SK-N-SH (cell line): Measurements from ENCODE around the gene THUMPD2. TPM values are rescaled to one million over a fixed set of nuclear protein-coding genes. Genes with fewer than 3 reads are reported as not detected.

ENCODE experiments used
- CTCF ChIA-PET: fragments of 300-600, 350-600 bp; formaldehyde crosslinking; extraction: SDS; loops from one replicate; lab custom pipeline; 2021; lab: Yijun Ruan, JAX
- POLR2A ChIA-PET: fragments of 350-600 bp; sonication (Branson Sonifier 250); formaldehyde crosslinking; extraction: SDS; loops from one replicate; lab custom pipeline; 2020; ENCODE audit warnings: antibody characterized with exemption, inconsistent platforms; lab: Yijun Ruan, JAX
- DNase-seq: peaks from one replicate; pipeline ENCODE4 v3.0.0; 2012
- H2AFZ ChIP-seq: fragments of 200-600 bp; sonication (generic); 2 replicates; pipeline ENCODE4 v1.8.1; 2016; ENCODE audit warnings: antibody characterized with exemption, mild to moderate bottlenecking, low read depth
- H3F3A ChIP-seq: fragments of 200-600 bp; sonication (generic); replicated peaks from 2 replicates; pipeline ENCODE3; 2016; ENCODE audit warnings: antibody characterized with exemption, mild to moderate bottlenecking; ENCODE audit not compliant: insufficient read depth
- H3K27ac ChIP-seq, 2 experiments: fragments of 200-500 bp in 1 of 2; fragments of 200-600 bp in 1 of 2; sonication (Bioruptor generic) in 1 of 2; sonication (generic), shearing (Covaris generic) in 1 of 2; 2 replicates each; pipeline versions ENCODE4 v1.5.1 to v1.6.1; 2014 to 2016; ENCODE audit warnings: low read depth in 2 of 2, inconsistent platforms in 1 of 2, low read length in 1 of 2, mild to moderate bottlenecking in 1 of 2, mixed read lengths in 1 of 2
- H3K27me3 ChIP-seq: fragments of 200-600 bp; sonication (generic), shearing (Covaris generic); 2 replicates; pipeline ENCODE4 v1.6.1; 2016; ENCODE audit warnings: mixed run types; ENCODE audit not compliant: insufficient read depth
- H3K36me3 ChIP-seq, 2 experiments: fragments of 200-500 bp in 1 of 2; fragments of 200-600 bp in 1 of 2; sonication (Bioruptor generic) in 1 of 2; sonication (generic) in 1 of 2; replicated peaks in 1 of 2; 2 replicates each; pipeline versions ENCODE3 to v1.5.1; 2014 to 2016; ENCODE audit warnings: low read length in 1 of 2, mild to moderate bottlenecking in 1 of 2; ENCODE audit not compliant: insufficient read depth in 2 of 2, control insufficient read depth in 1 of 2
- H3K4me1 ChIP-seq, 2 experiments: fragments of 200-500 bp in 1 of 2; fragments of 200-600 bp in 1 of 2; sonication (Bioruptor generic) in 1 of 2; sonication (generic), shearing (Covaris generic) in 1 of 2; 2 replicates each; pipeline versions ENCODE4 v1.5.1 to v1.6.1; 2014 to 2016; ENCODE audit warnings: low read depth in 1 of 2, low read length in 1 of 2, mixed run types in 1 of 2; ENCODE audit not compliant: insufficient read depth in 2 of 2, control insufficient read depth in 1 of 2
- H3K4me2 ChIP-seq: fragments of 200-600 bp; sonication (generic), shearing (Covaris generic); 2 replicates; pipeline ENCODE4 v1.6.1; 2017; ENCODE audit warnings: mixed run types
- H3K4me3 ChIP-seq, 2 experiments: fragments of 200-500 bp in 1 of 2; fragments of 200-600 bp in 1 of 2; sonication (Bioruptor generic) in 1 of 2; sonication (generic), shearing (Covaris generic) in 1 of 2; 2 replicates each; pipeline versions ENCODE4 v1.5.1 to v1.8.1; 2014 to 2016; ENCODE audit warnings: low read depth in 2 of 2, inconsistent platforms in 1 of 2, low read length in 1 of 2, mild to moderate bottlenecking in 1 of 2, mixed read lengths in 1 of 2, moderate library complexity in 1 of 2
- H3K79me2 ChIP-seq: fragments of 200-600 bp; sonication (generic); 2 replicates; pipeline ENCODE4 v1.8.1; 2017; ENCODE audit warnings: mild to moderate bottlenecking; ENCODE audit not compliant: insufficient read depth
- H3K9ac ChIP-seq: fragments of 200-600 bp; sonication (generic); 2 replicates; pipeline ENCODE4 v1.6.1; 2017; ENCODE audit warnings: mixed run types
- H3K9me2 ChIP-seq: fragments of 200-600 bp; sonication (generic); 2 replicates; pipeline ENCODE4 v1.6.1; 2017; ENCODE audit warnings: mixed run types
- H3K9me3 ChIP-seq: fragments of 200-600 bp; sonication (generic); 2 replicates; pipeline ENCODE4 v1.6.1; 2017; ENCODE audit warnings: mixed run types, mild to moderate bottlenecking, moderate library complexity
- H4K20me1 ChIP-seq: fragments of 200-600 bp; sonication (generic); 2 replicates; pipeline ENCODE4 v1.6.1; 2017; ENCODE audit warnings: mild to moderate bottlenecking, mixed run types; ENCODE audit not compliant: insufficient read depth
- CHD2 ChIP-seq: fragments of 150-350 bp; IDR thresholded peaks from 2 replicates; pipeline ENCODE4 v1.6.1; 2018; ENCODE audit warnings: low read length; ENCODE audit not compliant: partially characterized antibody
- ELF1 ChIP-seq: IDR thresholded peaks from 2 replicates; pipeline ENCODE4 v1.4.0; 2012
- EP300 ChIP-seq, 2 experiments: IDR thresholded peaks; 2 replicates each; pipeline versions ENCODE4 v1.4.0 to v1.6.1; 2012; ENCODE audit warnings: borderline replicate concordance in 1 of 2, low read depth in 1 of 2, low read length in 1 of 2
- FOSL2 ChIP-seq: IDR thresholded peaks from 2 replicates; pipeline ENCODE4 v1.4.0; 2012; ENCODE audit warnings: low read depth, mild to moderate bottlenecking, moderate library complexity, borderline replicate concordance
- FOXJ3 ChIP-seq: sonication (generic); formaldehyde crosslinking; IDR thresholded peaks from 2 replicates; pipeline ENCODE4 v1.5.1; 2020; ENCODE audit warnings: mild to moderate bottlenecking, missing genetic modification reagents
- IRF3 ChIP-seq: fragments of 150-350 bp; IDR thresholded peaks from 2 replicates; pipeline ENCODE4 v1.6.1; 2016; ENCODE audit warnings: mild to moderate bottlenecking, low read depth, low read length
- MAX ChIP-seq: IDR thresholded peaks from 2 replicates; pipeline ENCODE4 v1.4.0; 2012; ENCODE audit warnings: low read depth
- NRF1 ChIP-seq: IDR thresholded peaks from 2 replicates; pipeline ENCODE4 v1.6.1; 2012; ENCODE audit warnings: low read depth, mild to moderate bottlenecking, low read length
- POLR2AphosphoS5 ChIP-seq: IDR thresholded peaks from 2 replicates; pipeline ENCODE4 v1.6.1; 2012; ENCODE audit warnings: low read depth, low read length
- REST ChIP-seq: IDR thresholded peaks from 2 replicates; pipeline ENCODE4 v1.6.1; 2012; ENCODE audit warnings: mild to moderate bottlenecking, low read depth, low read length, moderate library complexity
- RFX5 ChIP-seq: IDR thresholded peaks from 2 replicates; pipeline ENCODE4 v1.6.1; 2012; ENCODE audit warnings: mild to moderate bottlenecking, improper control_type of control experiment, low read length
- USF1 ChIP-seq: IDR thresholded peaks from 2 replicates; pipeline ENCODE4 v1.4.0; 2012; ENCODE audit warnings: low read depth, borderline replicate concordance
- USF2 ChIP-seq: fragments of 150-350 bp; IDR thresholded peaks from 2 replicates; pipeline ENCODE4 v1.6.1; 2017; ENCODE audit warnings: antibody characterized with exemption, low read length, low read depth, borderline replicate concordance
- YY1 ChIP-seq: IDR thresholded peaks from 2 replicates; pipeline ENCODE4 v1.4.0; 2012; ENCODE audit warnings: low read depth, mild to moderate bottlenecking
- ZBTB33 ChIP-seq: IDR thresholded peaks from 2 replicates; pipeline ENCODE4 v1.4.0; 2012; ENCODE audit warnings: low read depth, borderline replicate concordance
- WGBS: methylation state at CpG from one replicate; pipeline ENCODE4 v1.1.6; 2017; ENCODE audit warnings: low lambda C conversion rate; 5-methylcytosine and 5-hydroxymethylcytosine counted together
- polyA plus RNA-seq, 3 experiments: library from polyadenylated mRNA; depleted of rRNA; stranded (reverse); fragments of >200 nt; gene quantifications; 2 replicates each; pipeline ENCODE4 v1.2.3, GENCODE V29; 2012

Gene THUMPD2
- polyA plus RNA-seq, 1 of the 3 experiments (the other 2 are of a cell fraction) = 5.3 TPM

- WGBS = 63% methylated on average over 3 of the region's 3 CpGs
Observed at GRCh38 chr2:39704540-39704939, 74.5 kb downstream of the THUMPD2 start.

More at GRCh38 chr2:39704540-39704939, 74.5 kb downstream of the THUMPD2 start:
- Histone ChIP-seq H3K9me3 (peaks cover 25% of the 10 kb centered on the region), H3K9ac (no peak overlapping the region), H3K4me3 (no peak overlapping the region), H3K79me2 (no peaks in the 10 kb centered on the region), H3K4me2 (no peak overlapping the region), H3K27ac (no peak overlapping the region), H3K9me2 (no peaks in the 10 kb centered on the region), H3K27me3 (no peaks in the 10 kb centered on the region), H4K20me1 (no peaks in the 10 kb centered on the region), H3K4me1 (peaks cover 0 to 7% of the 10 kb centered on the region in 2 experiments; a peak in 2 of 4 replicates), H3F3A (no peaks in the 10 kb centered on the region), H3K36me3 (peaks cover 0 to 6% of the 10 kb centered on the region in 2 experiments), H2AFZ (no peak overlapping the region)
- TF ChIP-seq IRF3 (no peak), USF2 (no peak), NRF1 (no peak), RFX5 (no peak), POLR2AphosphoS5 (no peak), ELF1 (no peak), YY1 (no peak), MAX (no peak), FOXJ3 (CRISPR knock-in tag) (no peak), EP300 (IDR thresholded peaks at IDR 0.05; ENCODE audit: borderline replicate concordance in 1 of 2, low read depth in 1 of 2, low read length in 1 of 2) (no peak), CHD2 (no peak), USF1 (no peak), ZBTB33 (no peak), REST (no peak), FOSL2 (no peak)
- DNase-seq = no peak
- ChIA-PET CTCF (interaction anchor here (1.2 to 3.2 kb wide), 6 partner anchors 14 to 325 kb away, joined by 3 to 12 read pairs (median 4); no protein-coding TSS in a partner anchor), POLR2A (no interaction called here)
